ENCODE measurements around the gene SLC24A1.

DNA sequence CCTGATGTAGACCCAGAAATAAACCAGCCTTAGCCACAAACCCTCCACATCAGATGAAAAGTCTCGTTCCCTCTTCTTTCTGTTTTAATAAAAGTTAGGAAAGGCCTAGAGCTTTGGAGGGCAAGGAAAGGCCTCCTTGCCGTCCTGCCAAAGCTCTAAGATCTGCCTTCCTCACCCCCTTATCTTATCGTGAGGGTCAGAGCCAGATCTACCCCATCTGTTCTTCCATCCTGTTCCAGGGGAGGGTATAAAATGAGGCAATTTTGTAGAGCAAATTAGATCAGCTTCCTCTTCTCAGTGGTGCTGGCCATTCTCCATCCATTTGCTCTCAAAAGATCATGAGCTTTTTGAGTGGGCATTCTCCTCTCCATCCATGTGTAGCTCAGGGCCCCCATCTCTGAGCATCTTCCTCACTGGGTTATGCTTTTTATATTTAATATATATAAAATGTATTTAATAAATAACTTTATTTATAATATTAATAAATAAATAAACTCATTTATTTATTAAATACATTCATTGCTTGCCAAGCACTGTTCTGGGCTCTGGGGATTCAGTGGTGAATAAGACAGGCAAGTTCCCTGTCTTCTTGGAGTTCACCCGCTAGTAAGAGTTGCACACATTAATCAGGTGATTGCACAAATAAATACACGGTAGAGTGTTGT is 2.0 kb upstream of the SLC24A1 start:
- TF ChIP-seq, protein P1, sequence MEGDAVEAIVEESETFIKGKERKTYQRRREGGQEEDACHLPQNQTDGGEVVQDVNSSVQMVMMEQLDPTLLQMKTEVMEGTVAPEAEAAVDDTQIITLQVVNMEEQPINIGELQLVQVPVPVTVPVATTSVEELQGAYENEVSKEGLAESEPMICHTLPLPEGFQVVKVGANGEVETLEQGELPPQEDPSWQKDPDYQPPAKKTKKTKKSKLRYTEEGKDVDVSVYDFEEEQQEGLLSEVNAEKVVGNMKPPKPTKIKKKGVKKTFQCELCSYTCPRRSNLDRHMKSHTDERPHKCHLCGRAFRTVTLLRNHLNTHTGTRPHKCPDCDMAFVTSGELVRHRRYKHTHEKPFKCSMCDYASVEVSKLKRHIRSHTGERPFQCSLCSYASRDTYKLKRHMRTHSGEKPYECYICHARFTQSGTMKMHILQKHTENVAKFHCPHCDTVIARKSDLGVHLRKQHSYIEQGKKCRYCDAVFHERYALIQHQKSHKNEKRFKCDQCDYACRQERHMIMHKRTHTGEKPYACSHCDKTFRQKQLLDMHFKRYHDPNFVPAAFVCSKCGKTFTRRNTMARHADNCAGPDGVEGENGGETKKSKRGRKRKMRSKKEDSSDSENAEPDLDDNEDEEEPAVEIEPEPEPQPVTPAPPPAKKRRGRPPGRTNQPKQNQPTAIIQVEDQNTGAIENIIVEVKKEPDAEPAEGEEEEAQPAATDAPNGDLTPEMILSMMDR (IDR thresholded peaks at IDR 0.05 in 8 of 11, conservative IDR thresholded peaks at IDR 0.05 in 3 of 11), result no peak
- TF ChIP-seq POLR2A (IDR thresholded peaks at IDR 0.05) (no peak), POLR2AphosphoS5 (IDR thresholded peaks at IDR 0.05) (no peak)

Data from spleen (tissue), 7 donors.